ENCODE measurements around the gene CZIB. TPM values are rescaled to one million over a fixed set of nuclear protein-coding genes. Genes with fewer than 3 reads are reported as not detected.

CZIB gene
- total RNA-seq, 4 donors from 2014 or later: 58.8 to 103 (median 84.4) TPM

- Histone ChIP-seq H3K27ac (no peak overlapping the region), H3K9me3 (no peaks in the 10 kb centered on the region), H3K27me3 (no peaks in the 10 kb centered on the region), H3K4me3 (no peak overlapping the region), H3K36me3 (no peaks in the 10 kb centered on the region), H3K4me1 (peaks cover 0 to 37% (median 4%) of the 10 kb centered on the region in 3 donors)
- TF ChIP-seq POLR2A (IDR thresholded peaks at IDR 0.05): no peak
- ATAC-seq: no peak
- WGBS, 2 donors (ENCODE audit: low coverage in 1 of 2): 60 to 100% methylated on average over 2 of the region's 2 CpGs
These were observed 40.2 kb downstream of the CZIB start for GRCh38 chr1:53180226-53180625.

DNA sequence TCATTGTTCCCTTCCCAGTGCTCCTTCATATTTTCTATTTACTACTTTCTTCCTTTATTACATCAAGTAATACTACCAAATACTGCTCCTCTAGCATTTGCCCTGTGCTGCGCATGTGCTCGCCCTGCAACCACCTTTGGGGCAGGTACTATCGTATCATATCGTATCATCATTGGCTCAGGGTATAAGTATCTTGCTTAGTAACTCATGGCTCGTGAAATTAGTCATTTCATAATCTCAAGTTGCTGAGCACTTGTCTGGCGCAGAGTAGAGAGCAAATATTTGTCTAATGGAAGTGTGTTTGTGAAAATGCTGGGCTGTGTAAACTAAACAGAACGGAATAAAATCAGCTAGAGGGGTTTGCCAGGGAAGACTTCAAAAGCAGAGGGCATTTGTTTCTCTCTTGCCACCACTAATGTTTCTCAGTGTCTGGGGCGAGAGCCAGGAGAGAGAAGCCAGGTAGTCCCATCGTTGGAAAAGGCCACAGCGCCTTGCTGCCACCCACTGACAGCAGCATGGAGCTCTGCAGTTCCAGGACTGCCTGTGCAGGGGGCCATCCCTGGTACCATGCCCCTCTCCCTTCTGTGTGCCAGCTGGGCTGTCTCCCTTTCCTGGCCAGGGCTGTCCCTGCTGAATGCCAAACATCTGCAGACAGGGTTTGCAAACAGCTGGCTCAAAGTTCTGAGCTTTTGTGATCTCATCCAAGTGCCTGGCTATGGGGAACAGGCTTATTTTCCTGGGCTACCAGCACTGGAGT, 43.8 kb downstream of the CZIB start:
- WGBS, 2 donors (ENCODE audit: low coverage in 1 of 2): 29 to 39% methylated on average over 9 of the region's 10 CpGs
- no peak overlapping the region for H3K4me3 ChIP-seq
- TF ChIP-seq POLR2AphosphoS5 (IDR thresholded peaks at IDR 0.05): peak; percentile 70
- no peak for TF ChIP-seq POLR2A (IDR thresholded peaks at IDR 0.05)
- peak in 3 of 4 experiments; percentile 26 to 49 (median 30) for TF ChIP-seq CTCF (IDR thresholded peaks at IDR 0.05)
- H3K27ac ChIP-seq: peak overlapping the region in 3 of 4 donors; percentile 43 to 62 (median 48)
- H3K4me1 ChIP-seq: peaks cover 0 to 36% (median 9%) of the 10 kb centered on the region in 3 donors
- ATAC-seq: peak; percentile 60
- no peaks in the 10 kb centered on the region for H3K36me3 ChIP-seq
- H3K9me3 ChIP-seq: no peaks in the 10 kb centered on the region
- no peaks in the 10 kb centered on the region for H3K27me3 ChIP-seq

GRCh38 chr1:53174971-53175913, 45.2 kb downstream of the CZIB start:
- ATAC-seq: no peak
- no peak overlapping the region for H3K27ac ChIP-seq

GRCh38 chr1:53172426-53173128, 47.9 kb downstream of the CZIB start:
- TF ChIP-seq POLR2A (IDR thresholded peaks at IDR 0.05): no peak
- TF ChIP-seq CTCF (IDR thresholded peaks at IDR 0.05): peak in 1 of 4 experiments; percentile 9
- TF ChIP-seq POLR2AphosphoS5 (IDR thresholded peaks at IDR 0.05): peak; percentile 72
- no peak for TF ChIP-seq EP300 (IDR thresholded peaks at IDR 0.05)
- H3K36me3 ChIP-seq: no peaks in the 10 kb centered on the region
- no peaks in the 10 kb centered on the region for H3K27me3 ChIP-seq
- no peak overlapping the region for H3K4me3 ChIP-seq
- H3K9me3 ChIP-seq: no peaks in the 10 kb centered on the region
- H3K27ac ChIP-seq: no peak overlapping the region
- WGBS, 2 donors (ENCODE audit: low coverage in 1 of 2): 16 to 23% methylated on average over 2 to 6 of the region's 6 CpGs
- H3K4me1 ChIP-seq: peaks cover 0 to 33% (median 9%) of the 10 kb centered on the region in 3 donors
- ATAC-seq: peak; percentile 34

More at GRCh38 chr1:53174971-53175913, 45.2 kb downstream of the CZIB start:
- TF ChIP-seq POLR2AphosphoS5 (IDR thresholded peaks at IDR 0.05): no peak
- TF ChIP-seq CTCF (IDR thresholded peaks at IDR 0.05): no peak
- no peak for TF ChIP-seq EP300 (IDR thresholded peaks at IDR 0.05)
- TF ChIP-seq POLR2A (IDR thresholded peaks at IDR 0.05): no peak
- no peaks in the 10 kb centered on the region for H3K9me3 ChIP-seq
- no peak overlapping the region for H3K4me3 ChIP-seq
- whole genome bisulfite sequencing, 2 donors (ENCODE audit: low coverage in 1 of 2): 70 to 81% methylated on average over 7 to 8 of the region's 10 CpGs
- peaks cover 0 to 33% (median 9%) of the 10 kb centered on the region in 3 donors for H3K4me1 ChIP-seq
- H3K27me3 ChIP-seq: no peaks in the 10 kb centered on the region
- no peaks in the 10 kb centered on the region for H3K36me3 ChIP-seq

DNA sequence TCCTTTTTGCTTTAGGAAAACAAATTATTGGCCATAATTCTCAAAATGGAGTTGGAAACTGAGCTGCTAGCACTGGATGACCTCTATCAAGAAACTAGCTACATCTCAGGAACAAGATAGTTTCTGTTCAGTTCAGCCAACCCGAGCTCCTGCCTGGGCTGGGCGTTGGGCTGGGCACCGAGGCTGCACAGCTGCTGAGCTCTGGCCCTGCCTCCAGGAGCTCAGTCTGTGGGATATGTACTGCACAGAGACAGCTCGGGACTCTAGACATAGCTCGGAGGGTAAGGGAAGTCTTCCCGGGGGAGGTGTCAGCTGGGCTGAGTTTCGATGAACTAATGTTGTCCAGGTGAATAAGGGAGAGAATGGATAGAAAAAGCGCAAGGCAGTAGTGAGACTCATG, 53.5 kb downstream of the CZIB start:
- peaks cover 0 to 3% (median 0%) of the 10 kb centered on the region in 3 donors for H3K4me1 ChIP-seq
- no peak overlapping the region for H3K27ac ChIP-seq
- no peaks in the 10 kb centered on the region for H3K9me3 ChIP-seq
- no peak for ATAC-seq
- no peak for TF ChIP-seq POLR2A (IDR thresholded peaks at IDR 0.05)
- no peak for TF ChIP-seq POLR2AphosphoS5 (IDR thresholded peaks at IDR 0.05)
- no peak for TF ChIP-seq CTCF (IDR thresholded peaks at IDR 0.05)
- TF ChIP-seq EP300 (IDR thresholded peaks at IDR 0.05): no peak
- H3K27me3 ChIP-seq: no peaks in the 10 kb centered on the region
- no peak overlapping the region for H3K4me3 ChIP-seq
- no peaks in the 10 kb centered on the region for H3K36me3 ChIP-seq
- 83 to 86% methylated on average over 1 to 8 of the region's 8 CpGs for WGBS, 2 donors (ENCODE audit: low coverage in 1 of 2)

Measured in gastroesophageal sphincter (tissue), 4 donors.